H1 (cell line): Measurements from ENCODE around the gene RABEP1. TPM values are rescaled to one million over a fixed set of nuclear protein-coding genes. Genes with fewer than 3 reads are reported as not detected.

Experiments used
- CTCF ChIA-PET: fragments of 300-600 bp; sonication (Branson Sonifier 250); formaldehyde crosslinking; loops from one replicate; lab custom pipeline; 2021; ENCODE audit not compliant: partially characterized antibody; lab: Charles Lee
- POLR2A ChIA-PET: fragments of 300-600 bp; sonication (Branson Sonifier 250); formaldehyde crosslinking; loops from one replicate; lab custom pipeline; 2021; ENCODE audit warnings: inconsistent platforms; ENCODE audit not compliant: partially characterized antibody; lab: Charles Lee
- DNase-seq, 2 experiments: peaks; one replicate each; pipeline versions ENCODE4 v3.0.0 to v3.0.0-alpha.2; 2010 to 2022; ENCODE audit warnings: low spot score in 2 of 2, low read depth in 1 of 2, mixed read lengths in 1 of 2
- FAIRE-seq: peaks from 2 replicates; lab custom pipeline; 2011; peaks lifted over from hg19 to GRCh38; lab: Jason Lieb, UNC
- H2AFZ ChIP-seq: 2 replicates; pipeline ENCODE4 v1.8.1; 2012; ENCODE audit warnings: low read length, inconsistent platforms
- H2AK5ac ChIP-seq: 2 replicates; pipeline ENCODE4 v1.6.1; 2013; ENCODE audit warnings: low read depth, low read length
- H2BK120ac ChIP-seq: replicated peaks from 2 replicates; pipeline ENCODE3; 2013; ENCODE audit warnings: low read depth, low read length, inconsistent platforms
- H2BK12ac ChIP-seq: 2 replicates; pipeline ENCODE4 v1.6.1; 2013; ENCODE audit warnings: low read depth, low read length
- H2BK15ac ChIP-seq: 2 replicates; pipeline ENCODE4 v1.6.1; 2013; ENCODE audit warnings: low read length
- H2BK20ac ChIP-seq: 2 replicates; pipeline ENCODE4 v1.6.1; 2013; ENCODE audit warnings: low read length
- H2BK5ac ChIP-seq: 2 replicates; pipeline ENCODE4 v1.6.1; 2013; ENCODE audit warnings: low read depth, low read length
- H3K14ac ChIP-seq: 2 replicates; pipeline ENCODE4 v1.6.1; 2013; ENCODE audit warnings: inconsistent platforms; ENCODE audit not compliant: insufficient read length
- H3K18ac ChIP-seq: 2 replicates; pipeline ENCODE4 v1.6.1; 2013; ENCODE audit warnings: low read length; ENCODE audit errors: extremely low read depth
- H3K23ac ChIP-seq: 2 replicates; pipeline ENCODE4 v1.6.1; 2013; ENCODE audit warnings: inconsistent platforms; ENCODE audit not compliant: insufficient read length
- H3K23me2 ChIP-seq: 2 replicates; pipeline ENCODE4 v1.6.1; 2013; ENCODE audit warnings: low read depth, low read length
- H3K27ac ChIP-seq: 2 replicates; pipeline ENCODE4 v1.6.1; 2011; ENCODE audit warnings: low read depth, low read length, inconsistent platforms
- H3K27me3 ChIP-seq, 4 experiments: replicated peaks in 1 of 4; 1 replicate in 1 of 4; 2 replicates in 3 of 4; pipeline versions ENCODE4 v1.6.1 to v1.8.1; 2011 to 2013; ENCODE audit warnings: low read length in 3 of 4, mild to moderate bottlenecking in 3 of 4, inconsistent platforms in 2 of 4, mixed read lengths in 2 of 4, moderate library complexity in 1 of 4; ENCODE audit not compliant: control insufficient read depth in 3 of 4, insufficient read depth in 3 of 4; ENCODE audit errors: extremely low read depth in 1 of 4
- H3K36me3 ChIP-seq, 4 experiments: 2 replicates each; pipeline versions ENCODE4 v1.6.1 to v1.8.1; 2011 to 2013; ENCODE audit warnings: mild to moderate bottlenecking in 4 of 4, low read length in 3 of 4, moderate library complexity in 2 of 4, control low read depth in 1 of 4, inconsistent platforms in 1 of 4; ENCODE audit not compliant: insufficient read depth in 4 of 4, control insufficient read depth in 2 of 4
- H3K4ac ChIP-seq: replicated peaks from 2 replicates; pipeline ENCODE3; 2013; ENCODE audit warnings: low read length, low read depth, mixed read lengths, inconsistent platforms; ENCODE audit not compliant: insufficient read length
- H3K4me1 ChIP-seq, 4 experiments: replicated peaks in 1 of 4; 1 replicate in 1 of 4; 2 replicates in 3 of 4; pipeline versions ENCODE4 v1.6.1 to v1.8.1; 2011 to 2013; ENCODE audit warnings: low read length in 3 of 4, inconsistent platforms in 2 of 4, mixed read lengths in 1 of 4; ENCODE audit not compliant: insufficient read depth in 4 of 4, control insufficient read depth in 3 of 4
- H3K4me2 ChIP-seq, 2 experiments: 2 replicates each; pipeline versions ENCODE4 v1.6.1 to v1.8.1; 2011 to 2013; ENCODE audit warnings: low read depth in 2 of 2, low read length in 2 of 2, control low read depth in 1 of 2, inconsistent platforms in 1 of 2, mild to moderate bottlenecking in 1 of 2; ENCODE audit not compliant: insufficient read depth in 1 of 2
- H3K4me3 ChIP-seq, 4 experiments: fragments of 200-600, 300-600 bp in 1 of 4; sonication (generic), shearing (Covaris generic), sonication (Bioruptor Twin) in 1 of 4; 2 replicates each; pipeline versions ENCODE4 v1.5.1 to v1.8.1; 2011 to 2016; ENCODE audit warnings: low read length in 4 of 4, low read depth in 3 of 4, control low read depth in 2 of 4, inconsistent platforms in 2 of 4, mild to moderate bottlenecking in 2 of 4, mixed read lengths in 1 of 4, moderate library complexity in 1 of 4; ENCODE audit not compliant: insufficient read depth in 2 of 4; ENCODE audit errors: extremely low read depth in 1 of 4
- H3K56ac ChIP-seq: replicated peaks from 2 replicates; pipeline ENCODE3; 2013; ENCODE audit warnings: low read depth, mild to moderate bottlenecking, mixed read lengths, low read length, inconsistent platforms; ENCODE audit not compliant: insufficient read length
- H3K79me1 ChIP-seq: 2 replicates; pipeline ENCODE4 v1.6.1; 2013; ENCODE audit warnings: low read depth, low read length, control low read depth
- H3K79me2 ChIP-seq, 2 experiments: 2 replicates each; pipeline versions ENCODE4 v1.6.1 to v1.8.1; 2012 to 2013; ENCODE audit warnings: low read length in 2 of 2, mild to moderate bottlenecking in 2 of 2, inconsistent platforms in 1 of 2; ENCODE audit not compliant: insufficient read depth in 2 of 2, control insufficient read depth in 1 of 2
- H3K9ac ChIP-seq, 4 experiments: replicated peaks in 1 of 4; 1 replicate in 1 of 4; 2 replicates in 3 of 4; pipeline versions ENCODE4 v1.6.1 to v1.8.1; 2011 to 2013; ENCODE audit warnings: low read depth in 3 of 4, low read length in 3 of 4, control low read depth in 2 of 4, mild to moderate bottlenecking in 2 of 4, moderate library complexity in 2 of 4, inconsistent platforms in 1 of 4; ENCODE audit errors: extremely low read depth in 1 of 4
- H3K9me3 ChIP-seq, 2 experiments: 2 replicates each; pipeline versions ENCODE4 v1.6.1 to v1.8.1; 2012 to 2013; ENCODE audit warnings: mild to moderate bottlenecking in 2 of 2, moderate library complexity in 2 of 2, control low read depth in 1 of 2, inconsistent platforms in 1 of 2, low read depth in 1 of 2, low read length in 1 of 2, mixed read lengths in 1 of 2; ENCODE audit not compliant: insufficient read depth in 2 of 2
- H4K20me1 ChIP-seq, 2 experiments: replicated peaks in 1 of 2; 2 replicates each; pipeline versions ENCODE3 to v1.8.1; 2011 to 2013; ENCODE audit warnings: inconsistent platforms in 2 of 2, low read length in 2 of 2, mild to moderate bottlenecking in 1 of 2; ENCODE audit not compliant: insufficient read depth in 2 of 2, control insufficient read depth in 1 of 2
- H4K5ac ChIP-seq: 2 replicates; pipeline ENCODE4 v1.6.1; 2013; ENCODE audit warnings: low read length, low read depth, mixed read lengths, inconsistent platforms; ENCODE audit not compliant: insufficient read length
- H4K8ac ChIP-seq: 2 replicates; pipeline ENCODE4 v1.8.0; 2013; ENCODE audit warnings: mild to moderate bottlenecking, moderate library complexity, low read length, inconsistent platforms; ENCODE audit not compliant: insufficient read depth; ENCODE audit errors: extremely low read depth
- H4K91ac ChIP-seq: replicated peaks from 2 replicates; pipeline ENCODE3; 2013; ENCODE audit warnings: low read length, mixed read lengths, inconsistent platforms; ENCODE audit not compliant: insufficient read length
- WGBS, 2 experiments: shearing (Covaris generic) in 1 of 2; methylation state at CpG; one replicate each; pipeline versions ENCODE4 v1.1.6 to v1.1.7; 2013 to 2015; ENCODE audit warnings: low lambda C conversion rate in 2 of 2, mixed read lengths in 2 of 2, inconsistent platforms in 1 of 2, low coverage in 1 of 2, missing lambda C conversion rate in 1 of 2; ENCODE audit not compliant: insufficient replicate concordance in 2 of 2, insufficient coverage in 1 of 2, insufficient read length in 1 of 2; ENCODE audit errors: extremely low coverage in 1 of 2, missing lambda C conversion rate in 1 of 2; 5-methylcytosine and 5-hydroxymethylcytosine counted together
- polyA plus RNA-seq, 7 experiments: library from polyadenylated mRNA; depleted of rRNA in 3 of 7; stranded (reverse) in 5 of 7; unstranded in 2 of 7; fragments of >200 nt in 5 of 7; fragments of 200-250 nt in 2 of 7; gene quantifications; 1 replicate in 5 of 7; 2 replicates in 1 of 7; 4 replicates in 1 of 7; pipeline versions ENCODE4 v1.2.1 to v1.2.3, GENCODE V29; 2011 to 2013; ENCODE audit warnings: missing spikeins in 2 of 7, mixed read lengths in 2 of 7
- total RNA-seq: library from RNA; stranded (reverse); fragmentation: NEBNext Ultra II Directional; extraction: Animal tissue kit (Norgen Biotek cat#: 25700); gene quantifications from 2 replicates; pipeline ENCODE4 v1.2.1, GENCODE V29; 2021

Gene RABEP1
- total and polyA plus RNA-seq, 2 of the 8 experiments (the other 6 are each of a cell fraction or from before 2014, with no cell fraction given), result 8.5 to 52.3 TPM

- H3K79me2 ChIP-seq, result peaks cover 3% of the 10 kb centered on the region in 2 experiments; a peak in 3 of 4 replicates
- no peak overlapping the region for H3K14ac ChIP-seq
- DNase-seq (no peak), FAIRE-seq (no peak)
- no peak overlapping the region for H2AFZ ChIP-seq
- H3K9ac ChIP-seq, result no peak overlapping the region
- H3K4me2 ChIP-seq, result no peak overlapping the region
- H4K20me1 ChIP-seq, result no peaks in the 10 kb centered on the region
- no peak overlapping the region for H2AK5ac ChIP-seq
- no peak overlapping the region for H4K5ac ChIP-seq
- no peaks in the 10 kb centered on the region for H3K9me3 ChIP-seq
- no peak overlapping the region for H3K56ac ChIP-seq
- H3K27me3 ChIP-seq, result no peaks in the 10 kb centered on the region
- ChIA-PET POLR2A (no interaction called here), CTCF (no interaction called here)
- no peaks in the 10 kb centered on the region for H3K79me1 ChIP-seq
- H3K4me3 ChIP-seq, result no peak overlapping the region
- peaks cover 0 to 21% (median 10%) of the 10 kb centered on the region in 4 experiments; a peak in 4 of 8 replicates for H3K36me3 ChIP-seq
- H3K27ac ChIP-seq, result no peak overlapping the region
- no peaks in the 10 kb centered on the region for H3K4me1 ChIP-seq
- H2BK12ac ChIP-seq, result no peak overlapping the region
- 100% methylated on average over 1 of the region's 2 CpGs; no CpG with 5 or more reads in 1 of the 2 experiments for WGBS, 2 experiments
- H3K4ac ChIP-seq, result no peak overlapping the region
- no peak overlapping the region for H4K8ac ChIP-seq
- no peak overlapping the region for H2BK120ac ChIP-seq
- H2BK20ac ChIP-seq, result no peak overlapping the region
- H3K18ac ChIP-seq, result no peak overlapping the region
- no peak overlapping the region for H2BK15ac ChIP-seq
- no peak overlapping the region for H4K91ac ChIP-seq
- H3K23me2 ChIP-seq, result no peaks in the 10 kb centered on the region
- no peak overlapping the region for H3K23ac ChIP-seq
- no peak overlapping the region for H2BK5ac ChIP-seq
Measured at GRCh38 chr17:5330981-5331380, 48.9 kb downstream of the RABEP1 start.
